ENCODE data around the gene STRC. TPM values are rescaled to one million over a fixed set of nuclear protein-coding genes. Genes with fewer than 3 reads are reported as not detected.
"Not testable (repeated sequence)": the region's sequence is repeated elsewhere in the genome, so short reads cannot be mapped to it uniquely, and the experiment has no call there.

Gene STRC
- total RNA-seq, 2 donors from 2014 or later = 1.1 to 1.2 TPM

DNA sequence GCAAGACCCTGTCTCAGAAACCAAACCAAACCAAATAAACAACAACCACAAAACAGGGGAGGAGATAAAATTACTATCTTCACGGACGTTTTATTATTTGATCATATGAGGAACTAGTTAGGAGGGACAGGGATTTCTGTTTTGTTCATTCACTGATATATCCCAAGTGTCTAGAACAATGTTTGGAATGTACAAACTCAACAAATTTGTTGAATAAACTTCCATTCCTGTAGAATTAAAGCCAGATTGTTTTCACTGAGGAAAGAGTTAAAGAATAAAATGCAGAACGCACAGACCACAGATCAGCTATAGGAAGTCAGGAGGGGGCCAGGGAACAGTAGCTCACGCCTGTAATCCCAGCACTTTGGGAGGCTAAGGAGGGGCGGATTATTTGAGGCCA is 6.5 kb upstream of the STRC start:
- Histone ChIP-seq H3K4me3 (no peak overlapping the region), H3K9me3 (no peaks in the 10 kb centered on the region), H3K36me3 (no peaks in the 10 kb centered on the region), H3K4me1 (ENCODE audit: control insufficient read depth in 1 of 2, low read depth in 2 of 2) (no peaks in the 10 kb centered on the region), H3K27me3 (replicated peaks; ENCODE audit: insufficient read depth) (no peaks in the 10 kb centered on the region), H3K27ac (no peak overlapping the region)
- TF ChIP-seq, protein P1, sequence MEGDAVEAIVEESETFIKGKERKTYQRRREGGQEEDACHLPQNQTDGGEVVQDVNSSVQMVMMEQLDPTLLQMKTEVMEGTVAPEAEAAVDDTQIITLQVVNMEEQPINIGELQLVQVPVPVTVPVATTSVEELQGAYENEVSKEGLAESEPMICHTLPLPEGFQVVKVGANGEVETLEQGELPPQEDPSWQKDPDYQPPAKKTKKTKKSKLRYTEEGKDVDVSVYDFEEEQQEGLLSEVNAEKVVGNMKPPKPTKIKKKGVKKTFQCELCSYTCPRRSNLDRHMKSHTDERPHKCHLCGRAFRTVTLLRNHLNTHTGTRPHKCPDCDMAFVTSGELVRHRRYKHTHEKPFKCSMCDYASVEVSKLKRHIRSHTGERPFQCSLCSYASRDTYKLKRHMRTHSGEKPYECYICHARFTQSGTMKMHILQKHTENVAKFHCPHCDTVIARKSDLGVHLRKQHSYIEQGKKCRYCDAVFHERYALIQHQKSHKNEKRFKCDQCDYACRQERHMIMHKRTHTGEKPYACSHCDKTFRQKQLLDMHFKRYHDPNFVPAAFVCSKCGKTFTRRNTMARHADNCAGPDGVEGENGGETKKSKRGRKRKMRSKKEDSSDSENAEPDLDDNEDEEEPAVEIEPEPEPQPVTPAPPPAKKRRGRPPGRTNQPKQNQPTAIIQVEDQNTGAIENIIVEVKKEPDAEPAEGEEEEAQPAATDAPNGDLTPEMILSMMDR (IDR thresholded peaks at IDR 0.05) = no peak
- ATAC-seq (ENCODE audit: insufficient number of reproducible peaks, low FRiP score, low read depth) (no peak), DNase-seq (ENCODE audit: low spot score) (no peak)

DNA sequence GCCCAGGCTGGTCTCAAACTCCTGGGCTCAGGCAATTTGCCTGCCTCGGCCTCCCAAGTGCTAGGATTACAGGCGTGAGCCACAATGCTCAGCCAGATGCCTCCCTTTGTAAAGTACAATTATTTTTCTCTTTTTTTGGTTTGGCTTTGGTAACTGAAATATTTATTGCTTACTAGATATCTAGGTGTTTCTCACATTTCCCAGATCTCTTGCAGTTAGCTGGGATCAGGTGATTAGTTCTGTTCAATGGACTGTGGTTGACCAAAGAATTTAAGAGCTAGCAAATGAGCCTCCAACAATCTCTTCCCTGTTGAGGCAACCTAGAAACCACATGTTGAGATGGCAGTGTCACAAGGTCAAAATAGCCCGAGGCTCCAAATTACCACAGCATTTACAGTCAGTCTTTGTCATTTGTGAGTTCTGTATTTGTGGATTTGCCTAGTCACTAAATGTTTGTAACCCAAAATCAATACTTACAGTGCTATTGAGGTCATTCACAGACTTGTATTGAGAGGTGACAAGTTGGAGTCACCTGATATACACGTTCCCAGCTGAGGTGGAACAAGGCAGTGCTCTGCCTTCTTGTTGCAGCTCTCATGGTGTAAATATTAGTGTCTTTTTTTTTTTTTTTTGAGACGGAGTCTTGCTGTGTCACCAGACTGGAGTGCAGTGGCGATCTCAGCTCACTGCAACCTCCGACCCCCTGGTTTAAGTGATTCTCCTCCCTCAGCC is 3.6 kb upstream of the STRC start:
- not testable (repeated sequence) for H3K36me3 ChIP-seq; ATAC-seq (ENCODE audit: insufficient number of reproducible peaks, low FRiP score, low read depth); H3K4me3 ChIP-seq; H3K9me3 ChIP-seq; H3K4me1 ChIP-seq (ENCODE audit: control insufficient read depth in 1 of 2, low read depth in 2 of 2); H3K27me3 ChIP-seq (replicated peaks; ENCODE audit: insufficient read depth); H3K27ac ChIP-seq; DNase-seq (ENCODE audit: low spot score)

DNA sequence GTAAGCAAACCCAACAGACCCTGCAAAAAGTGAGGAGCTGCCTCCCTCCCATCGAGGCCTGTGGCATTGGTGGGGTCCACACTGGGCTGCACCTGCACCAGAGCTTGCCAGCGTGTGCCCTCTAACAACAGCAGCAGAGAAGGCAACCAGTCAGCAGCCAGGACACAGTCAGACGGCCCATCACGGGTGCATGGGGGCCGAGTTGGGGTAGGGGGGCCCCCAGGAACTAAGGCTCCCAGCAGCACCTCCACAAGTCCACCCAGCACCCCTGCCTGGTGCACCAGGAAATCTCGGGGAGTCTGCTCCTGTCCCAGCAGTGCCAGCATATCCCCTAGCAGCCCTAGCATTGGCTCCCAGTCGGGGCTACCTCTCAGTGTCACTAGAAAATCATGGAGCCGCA is 850 bp downstream of the STRC start:
- not testable (repeated sequence) for H3K9me3 ChIP-seq; DNase-seq (ENCODE audit: low spot score); H3K4me1 ChIP-seq (ENCODE audit: control insufficient read depth in 1 of 2, low read depth in 2 of 2); H3K36me3 ChIP-seq; H3K4me3 ChIP-seq; H3K27ac ChIP-seq; ATAC-seq (ENCODE audit: insufficient number of reproducible peaks, low FRiP score, low read depth); H3K27me3 ChIP-seq (replicated peaks; ENCODE audit: insufficient read depth)

DNA sequence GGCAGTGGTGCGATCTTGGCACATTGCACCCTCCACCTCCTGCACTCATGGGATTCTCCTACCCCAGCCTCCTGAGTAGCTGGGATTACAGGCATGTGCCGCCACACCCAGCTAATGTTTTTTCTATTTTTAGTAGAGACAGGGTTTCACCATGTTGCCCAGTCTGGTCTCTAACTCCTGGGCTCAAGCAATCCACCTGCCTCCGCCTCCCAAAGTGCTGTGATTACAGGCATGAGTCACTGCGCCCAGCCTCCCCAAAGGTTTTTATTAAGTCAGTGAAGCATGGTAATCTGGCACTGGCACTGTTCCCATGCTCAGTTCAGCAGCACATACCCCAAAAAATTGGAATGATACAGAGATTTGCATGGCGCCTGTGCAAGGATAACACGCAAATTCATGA is 16.4 kb downstream of the STRC start:
- not testable (repeated sequence) for H3K27ac ChIP-seq; ATAC-seq (ENCODE audit: insufficient number of reproducible peaks, low FRiP score, low read depth)

DNA sequence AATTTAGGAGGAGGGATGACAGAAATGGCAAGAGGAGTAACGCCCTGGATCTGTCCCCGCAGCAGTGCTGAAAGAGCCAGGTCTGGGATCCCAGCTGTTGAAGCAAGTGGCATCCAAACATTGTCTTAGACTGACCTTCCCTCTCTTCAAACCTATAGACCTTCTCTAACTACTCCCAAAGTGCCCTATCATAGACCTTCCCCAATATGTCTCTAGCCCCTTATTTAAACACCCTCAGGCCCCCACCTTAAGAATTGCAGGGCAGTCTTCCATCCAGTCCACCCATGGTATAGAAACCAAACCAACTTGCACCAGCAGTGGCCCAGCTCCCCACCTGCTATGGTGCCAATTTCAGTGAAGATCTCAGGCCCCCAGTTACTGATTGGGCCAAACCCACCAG is 18.4 kb downstream of the STRC start:
- H3K27ac ChIP-seq; ATAC-seq (ENCODE audit: insufficient number of reproducible peaks, low FRiP score, low read depth); H3K9me3 ChIP-seq; H3K27me3 ChIP-seq (replicated peaks; ENCODE audit: insufficient read depth); DNase-seq (ENCODE audit: low spot score); H3K4me1 ChIP-seq (ENCODE audit: control insufficient read depth in 1 of 2, low read depth in 2 of 2); H3K36me3 ChIP-seq; H3K4me3 ChIP-seq: not testable (repeated sequence)

More for the DNA sequence above, 16.4 kb downstream of the STRC start:
- not testable (repeated sequence) for H3K4me3 ChIP-seq; DNase-seq (ENCODE audit: low spot score); H3K4me1 ChIP-seq (ENCODE audit: control insufficient read depth in 1 of 2, low read depth in 2 of 2); H3K9me3 ChIP-seq; H3K36me3 ChIP-seq; H3K27me3 ChIP-seq (replicated peaks; ENCODE audit: insufficient read depth)

DNA sequence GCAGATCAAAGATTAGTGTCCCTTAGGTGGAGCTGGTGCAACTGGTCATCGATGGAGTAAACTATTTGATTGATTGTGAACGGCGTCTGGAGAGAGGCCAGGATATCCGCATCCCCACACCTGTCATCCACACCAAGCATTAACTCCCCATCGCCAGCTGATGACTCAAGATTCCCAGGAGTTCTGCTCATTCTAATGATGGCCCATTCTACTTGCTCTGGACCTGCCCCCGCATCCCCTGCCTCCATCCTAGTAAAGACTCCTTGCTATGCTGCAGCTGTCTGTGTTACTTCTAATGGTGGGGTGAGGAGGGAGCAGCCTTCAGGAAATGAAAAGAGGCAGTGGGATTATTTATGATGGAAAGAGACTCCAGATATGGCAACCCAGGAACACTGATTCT is 19.5 kb downstream of the STRC start:
- H3K4me1 ChIP-seq (ENCODE audit: control insufficient read depth in 1 of 2, low read depth in 2 of 2); ATAC-seq (ENCODE audit: insufficient number of reproducible peaks, low FRiP score, low read depth); H3K4me3 ChIP-seq: not testable (repeated sequence)

DNA sequence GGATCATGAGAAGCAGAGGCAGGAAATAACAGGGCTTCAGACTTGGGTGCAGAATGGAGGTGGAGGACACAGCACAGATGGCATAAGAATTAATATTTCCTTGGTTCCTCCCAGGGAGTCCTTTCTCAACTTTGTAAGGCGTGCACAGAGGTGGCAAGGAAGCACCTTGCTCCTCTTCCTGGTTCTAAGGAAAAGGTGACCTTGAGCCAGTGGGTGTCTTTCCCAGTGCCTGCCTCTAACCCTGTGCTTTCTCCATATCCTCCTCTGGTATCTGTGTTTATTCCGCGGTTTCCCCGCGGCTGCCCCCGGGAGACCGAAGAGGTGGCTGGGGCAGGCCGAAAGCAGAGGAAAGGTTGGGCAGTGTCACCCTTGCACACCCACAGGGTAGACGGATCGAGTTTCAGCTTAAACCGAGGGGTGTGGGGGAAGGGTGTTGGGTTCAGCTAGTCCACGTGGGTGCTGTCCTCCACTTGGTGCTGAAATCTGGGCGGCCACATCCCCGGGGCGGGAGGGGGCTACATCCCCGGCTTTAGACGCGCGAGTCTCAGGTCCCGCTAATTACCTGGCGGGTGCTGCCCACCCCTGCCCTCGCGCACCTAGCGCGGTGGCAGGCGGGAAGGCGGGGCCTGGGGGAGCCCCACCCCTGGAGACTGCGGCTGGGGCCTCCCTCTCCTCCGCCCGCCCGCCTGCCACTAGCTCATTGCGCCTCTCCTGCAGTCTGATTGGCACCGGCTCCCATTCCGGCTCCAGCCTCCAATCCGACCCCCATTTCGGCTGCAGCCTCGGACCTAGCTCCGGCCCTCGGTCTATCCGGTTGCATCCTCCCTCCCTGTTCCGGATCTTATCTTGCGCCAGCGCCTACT is 25.0 kb downstream of the STRC start, which contains the start of gene CKMT1B:
Gene CKMT1B (plus strand): TSS at position 700 of the 863 bp plus-strand sequence. CDS start 192 bp downstream, outside the sequence.
- H3K9me3 ChIP-seq; H3K4me3 ChIP-seq; H3K27ac ChIP-seq; H3K27me3 ChIP-seq (replicated peaks; ENCODE audit: insufficient read depth); H3K36me3 ChIP-seq; DNase-seq (ENCODE audit: low spot score); ATAC-seq (ENCODE audit: insufficient number of reproducible peaks, low FRiP score, low read depth); H3K4me1 ChIP-seq (ENCODE audit: control insufficient read depth in 1 of 2, low read depth in 2 of 2): not testable (repeated sequence)

More for the DNA sequence above, 19.5 kb downstream of the STRC start:
- DNase-seq (ENCODE audit: low spot score); H3K36me3 ChIP-seq; H3K27ac ChIP-seq; H3K9me3 ChIP-seq; H3K27me3 ChIP-seq (replicated peaks; ENCODE audit: insufficient read depth): not testable (repeated sequence)

DNA sequence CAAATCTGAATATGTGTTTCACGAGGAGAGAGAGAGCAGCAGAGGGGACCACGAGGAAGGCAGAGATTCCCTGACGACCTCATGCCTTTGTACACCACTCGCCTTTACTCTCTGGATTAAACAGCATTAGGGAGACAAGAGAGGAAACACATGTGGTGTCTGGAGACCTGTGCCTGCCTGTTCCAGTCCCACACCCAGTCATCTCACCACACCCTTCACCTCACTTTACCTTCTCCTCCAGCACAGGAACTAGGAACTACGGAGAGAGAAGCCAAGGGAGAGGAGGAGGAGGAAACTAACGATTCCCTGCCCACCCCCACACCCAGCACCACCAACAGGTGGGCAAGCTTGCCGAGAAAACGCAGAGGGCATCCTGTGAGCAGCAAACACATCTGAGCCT is 25.8 kb downstream of the STRC start:
- not testable (repeated sequence) for H3K4me1 ChIP-seq (ENCODE audit: control insufficient read depth in 1 of 2, low read depth in 2 of 2); H3K36me3 ChIP-seq; H3K27ac ChIP-seq; DNase-seq (ENCODE audit: low spot score); H3K4me3 ChIP-seq; H3K27me3 ChIP-seq (replicated peaks; ENCODE audit: insufficient read depth); H3K9me3 ChIP-seq; ATAC-seq (ENCODE audit: insufficient number of reproducible peaks, low FRiP score, low read depth)

DNA sequence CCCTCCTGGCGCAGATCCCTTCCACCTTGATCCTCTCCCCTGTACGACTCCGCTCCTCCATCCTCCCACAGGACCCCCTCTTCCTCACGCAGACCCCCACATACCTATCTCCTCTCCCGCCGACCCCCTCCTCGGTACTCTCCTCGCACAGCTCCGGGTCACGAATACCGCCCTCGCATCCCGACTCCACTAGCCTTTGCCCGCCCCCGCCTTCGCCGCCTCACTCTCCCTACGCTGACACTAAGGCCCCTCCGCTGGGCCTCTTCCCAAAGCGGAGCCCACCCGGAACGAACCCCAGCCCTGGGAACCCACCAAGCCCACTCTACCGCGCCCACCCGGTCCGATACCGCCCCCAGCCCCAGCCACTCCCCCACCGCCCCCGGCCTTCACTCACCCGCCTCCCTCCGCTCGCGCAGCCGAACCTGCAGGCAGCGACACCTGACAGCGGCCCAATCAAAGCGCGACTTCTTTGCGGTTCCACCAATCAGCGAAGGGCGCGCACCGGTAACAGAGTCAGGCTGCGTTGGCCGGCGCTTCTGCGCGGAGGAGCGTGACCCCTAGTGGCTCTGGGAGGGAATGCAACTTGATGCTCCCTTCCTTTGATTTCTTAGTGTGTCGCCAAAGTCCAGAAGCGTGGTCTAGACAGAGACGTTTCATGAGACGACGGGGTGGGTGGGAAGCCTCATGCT is 28.7 kb downstream of the STRC start, which contains the start of gene PPIP5K1:
Gene PPIP5K1 (minus strand): TSS at position 431 of the 689 bp plus-strand sequence. CDS start 5,704 bp downstream, outside the sequence.
- peak; percentile 82 for ATAC-seq (ENCODE audit: insufficient number of reproducible peaks, low FRiP score, low read depth)
- H3K36me3 ChIP-seq; H3K27me3 ChIP-seq (replicated peaks; ENCODE audit: insufficient read depth); H3K9me3 ChIP-seq; DNase-seq (ENCODE audit: low spot score); H3K4me1 ChIP-seq (ENCODE audit: control insufficient read depth in 1 of 2, low read depth in 2 of 2); H3K4me3 ChIP-seq; H3K27ac ChIP-seq: not testable (repeated sequence)

DNA sequence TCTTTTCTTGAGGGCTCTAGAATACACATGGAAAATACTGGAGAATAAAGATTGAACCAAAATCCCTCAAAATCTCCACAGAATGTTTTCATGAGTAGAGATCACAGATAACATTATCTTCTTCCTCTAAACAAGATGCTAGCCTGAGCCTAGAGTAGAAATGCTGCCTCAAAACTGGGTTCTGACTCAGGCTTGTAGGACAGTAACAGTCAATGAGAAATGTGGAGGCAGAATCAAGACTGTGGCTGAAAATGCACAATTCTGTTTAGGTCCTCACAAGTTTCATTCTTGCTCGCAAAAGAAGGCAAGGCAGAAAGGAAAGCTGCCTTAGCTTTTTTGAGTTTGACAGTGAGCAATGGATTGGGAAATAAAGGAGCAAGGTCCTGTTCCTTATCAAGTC is 44.0 kb downstream of the STRC start:
- DNase-seq (ENCODE audit: low spot score); H3K4me1 ChIP-seq (ENCODE audit: control insufficient read depth in 1 of 2, low read depth in 2 of 2); H3K9me3 ChIP-seq; H3K4me3 ChIP-seq; ATAC-seq (ENCODE audit: insufficient number of reproducible peaks, low FRiP score, low read depth); H3K27ac ChIP-seq; H3K36me3 ChIP-seq; H3K27me3 ChIP-seq (replicated peaks; ENCODE audit: insufficient read depth): not testable (repeated sequence)

DNA sequence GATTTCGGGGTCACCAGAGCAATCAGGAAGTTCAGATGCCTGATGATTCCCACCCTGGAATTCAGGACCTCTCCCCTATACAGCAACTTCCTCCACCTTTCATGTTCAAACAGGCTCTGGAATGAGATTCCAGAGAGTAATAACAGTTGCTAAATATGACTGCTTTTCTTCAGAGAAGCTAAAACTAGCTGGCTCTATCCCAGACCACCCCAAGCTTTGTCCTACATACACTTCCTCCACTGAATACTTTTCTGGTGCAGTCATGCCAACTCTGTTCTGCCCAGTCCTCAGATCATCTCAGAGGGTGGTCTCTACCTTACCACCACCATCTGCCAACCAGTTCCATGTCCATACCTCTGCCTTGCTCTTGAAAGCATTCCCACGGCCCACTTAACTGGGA is 52.0 kb downstream of the STRC start:
- not testable (repeated sequence) for H3K36me3 ChIP-seq; H3K9me3 ChIP-seq; H3K27ac ChIP-seq; H3K4me1 ChIP-seq (ENCODE audit: control insufficient read depth in 1 of 2, low read depth in 2 of 2); ATAC-seq (ENCODE audit: insufficient number of reproducible peaks, low FRiP score, low read depth); H3K27me3 ChIP-seq (replicated peaks; ENCODE audit: insufficient read depth); DNase-seq (ENCODE audit: low spot score); H3K4me3 ChIP-seq
